ENCODE data around the gene PCOLCE2.

The PCOLCE2 gene

DNA sequence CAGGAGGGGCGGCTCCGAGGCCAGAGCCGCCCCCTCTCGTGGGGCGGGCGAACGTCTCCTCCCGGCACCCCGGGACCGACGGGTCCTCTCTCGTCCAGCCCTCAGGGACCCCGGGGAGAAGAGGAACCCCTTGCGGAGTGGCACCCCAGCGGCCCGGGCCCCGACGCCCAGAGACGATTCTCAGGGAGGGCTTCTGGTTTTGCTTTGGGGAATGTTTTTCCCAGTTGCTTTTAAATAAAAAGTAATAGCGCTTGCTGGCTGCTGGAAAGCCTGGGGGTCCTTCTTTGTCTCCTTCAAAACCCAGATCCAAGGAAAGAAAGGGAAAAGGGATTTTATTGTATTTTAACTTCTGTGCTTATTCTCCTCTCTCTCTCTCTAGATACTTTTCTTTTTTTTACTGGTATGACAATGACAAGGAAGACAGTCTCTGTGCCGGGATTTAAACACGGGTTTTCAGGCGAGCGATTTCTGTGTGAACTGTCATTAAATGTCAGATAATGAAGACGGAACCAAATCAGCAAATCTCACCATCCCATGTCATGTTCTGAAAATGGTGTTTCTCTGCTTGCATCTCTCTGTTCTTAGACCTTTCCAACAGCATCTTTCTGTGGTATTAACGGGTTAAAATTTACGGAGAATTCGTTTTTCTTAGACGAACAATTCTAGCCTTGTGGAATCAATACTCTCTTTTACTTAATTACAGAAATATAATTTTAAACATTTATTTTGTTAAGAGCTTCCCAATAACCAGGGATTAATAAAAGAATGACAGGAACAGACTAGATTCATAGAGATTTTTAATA lies 530 bp upstream of the PCOLCE2 start:
- Histone ChIP-seq H3K9me3 (ENCODE audit: insufficient read depth, low read length, severe bottlenecking) (no peaks in the 10 kb centered on the region), H2AFZ (ENCODE audit: low read depth, low read length) (no peak overlapping the region), H4K20me1 (ENCODE audit: insufficient read depth, low read length) (no peaks in the 10 kb centered on the region), H3K9ac (ENCODE audit: low read depth, low read length) (no peak overlapping the region), H3K4me3 (ENCODE audit: low read depth in 1 of 2, low read length in 2 of 2) (no peak overlapping the region), H3K27ac (ENCODE audit: low read length) (no peak overlapping the region), H3K79me2 (ENCODE audit: insufficient read depth, low read length) (no peaks in the 10 kb centered on the region), H3K27me3 (ENCODE audit: insufficient read depth, low read length, poor library complexity) (peaks cover 6% of the 10 kb centered on the region), H3K4me2 (ENCODE audit: insufficient read depth, low read length) (no peak overlapping the region), H3K4me1 (ENCODE audit: insufficient read depth, low read length) (no peaks in the 10 kb centered on the region), H3K36me3 (ENCODE audit: insufficient read depth, low read length) (no peaks in the 10 kb centered on the region)
- ATAC-seq (ENCODE audit: insufficient read depth, low read depth) (no peak), DNase-seq (no peak)
- TF ChIP-seq EZH2 (IDR thresholded peaks at IDR 0.05; ENCODE audit: borderline replicate concordance, low read depth, low read length, severe bottlenecking) (no peak), CTCF (IDR thresholded peaks at IDR 0.05; ENCODE audit: borderline replicate concordance, extremely low read depth, low read length, poor library complexity, severe bottlenecking) (no peak)

DNA sequence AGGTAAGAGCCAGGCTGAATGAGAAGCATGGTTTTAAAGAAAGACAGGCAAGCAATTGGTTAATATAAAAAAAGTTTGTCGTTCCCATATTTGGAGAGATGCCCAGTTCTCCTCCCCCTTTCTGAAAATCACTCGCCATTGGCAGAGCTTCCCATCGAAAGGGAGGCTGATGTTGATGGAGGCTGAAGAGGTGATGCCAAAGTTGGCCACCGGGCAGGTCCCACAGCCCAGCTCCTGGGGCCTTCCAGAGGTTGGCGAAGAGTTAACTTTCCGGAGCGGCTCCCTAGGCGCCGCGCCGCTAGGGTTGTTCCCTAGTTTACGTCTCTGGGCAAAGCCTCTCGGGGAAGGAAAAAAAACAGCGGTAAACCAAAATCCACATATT lies 793 bp downstream of the PCOLCE2 start:
- no peak for DNase-seq
- TF ChIP-seq CTCF (IDR thresholded peaks at IDR 0.05; ENCODE audit: borderline replicate concordance, extremely low read depth, low read length, poor library complexity, severe bottlenecking) (no peak), EZH2 (IDR thresholded peaks at IDR 0.05; ENCODE audit: borderline replicate concordance, low read depth, low read length, severe bottlenecking) (no peak)
- H3K27me3 ChIP-seq (ENCODE audit: insufficient read depth, low read length, poor library complexity), result peaks cover 6% of the 10 kb centered on the region
- no peak overlapping the region for H3K4me2 ChIP-seq (ENCODE audit: insufficient read depth, low read length)
- no peak overlapping the region for H3K9ac ChIP-seq (ENCODE audit: low read depth, low read length)
- no peaks in the 10 kb centered on the region for H3K79me2 ChIP-seq (ENCODE audit: insufficient read depth, low read length)
- no peak overlapping the region for H3K27ac ChIP-seq (ENCODE audit: low read length)
- H4K20me1 ChIP-seq (ENCODE audit: insufficient read depth, low read length), result no peaks in the 10 kb centered on the region
- no peaks in the 10 kb centered on the region for H3K36me3 ChIP-seq (ENCODE audit: insufficient read depth, low read length)
- H3K9me3 ChIP-seq (ENCODE audit: insufficient read depth, low read length, severe bottlenecking), result no peaks in the 10 kb centered on the region
- H3K4me1 ChIP-seq (ENCODE audit: insufficient read depth, low read length), result no peaks in the 10 kb centered on the region
- no peak overlapping the region for H3K4me3 ChIP-seq (ENCODE audit: low read depth in 1 of 2, low read length in 2 of 2)
- H2AFZ ChIP-seq (ENCODE audit: low read depth, low read length), result no peak overlapping the region
- ATAC-seq (ENCODE audit: insufficient read depth, low read depth), result no peak

DNA sequence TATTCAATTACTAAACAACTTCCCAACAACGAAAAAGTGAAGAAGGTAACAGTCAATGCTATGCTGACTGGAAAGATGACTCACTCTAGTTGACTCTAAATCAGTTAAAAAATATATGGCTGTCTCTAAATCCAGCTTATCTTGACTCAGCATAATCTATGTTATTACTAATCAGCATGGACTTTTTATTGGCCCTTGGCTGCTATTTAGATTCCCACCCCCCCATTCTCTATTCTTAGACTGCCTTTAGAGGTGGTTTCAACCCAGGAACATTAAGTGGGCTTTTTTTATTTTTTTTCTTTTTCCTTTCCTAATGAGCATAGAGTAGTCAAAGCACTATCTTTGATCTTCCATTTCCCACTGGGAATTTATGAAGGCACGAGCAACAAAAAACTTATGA lies 1.9 kb downstream of the PCOLCE2 start:
- no peak overlapping the region for H3K4me2 ChIP-seq (ENCODE audit: insufficient read depth, low read length)
- peaks cover 6% of the 10 kb centered on the region for H3K27me3 ChIP-seq (ENCODE audit: insufficient read depth, low read length, poor library complexity)
- DNase-seq (no peak), ATAC-seq (ENCODE audit: insufficient read depth, low read depth) (no peak)
- TF ChIP-seq CTCF (IDR thresholded peaks at IDR 0.05; ENCODE audit: borderline replicate concordance, extremely low read depth, low read length, poor library complexity, severe bottlenecking) (no peak), EZH2 (IDR thresholded peaks at IDR 0.05; ENCODE audit: borderline replicate concordance, low read depth, low read length, severe bottlenecking) (no peak)
- H3K9ac ChIP-seq (ENCODE audit: low read depth, low read length), result no peak overlapping the region
- no peaks in the 10 kb centered on the region for H3K9me3 ChIP-seq (ENCODE audit: insufficient read depth, low read length, severe bottlenecking)
- H3K79me2 ChIP-seq (ENCODE audit: insufficient read depth, low read length), result no peaks in the 10 kb centered on the region
- H3K36me3 ChIP-seq (ENCODE audit: insufficient read depth, low read length), result no peaks in the 10 kb centered on the region
- no peak overlapping the region for H3K4me3 ChIP-seq (ENCODE audit: low read depth in 1 of 2, low read length in 2 of 2)
- no peaks in the 10 kb centered on the region for H4K20me1 ChIP-seq (ENCODE audit: insufficient read depth, low read length)
- H3K27ac ChIP-seq (ENCODE audit: low read length), result no peak overlapping the region
- H2AFZ ChIP-seq (ENCODE audit: low read depth, low read length), result no peak overlapping the region
- H3K4me1 ChIP-seq (ENCODE audit: insufficient read depth, low read length), result no peaks in the 10 kb centered on the region
